Smooth muscle cell (in vitro differentiated cells): ENCODE data around the gene MKRN2. TPM values are rescaled to one million over a fixed set of nuclear protein-coding genes. Genes with fewer than 3 reads are reported as not detected.

ENCODE experiments used
- DNase-seq: peaks from one replicate; lab custom pipeline; 2025; ENCODE audit not compliant: unreplicated experiment; lab: John Stamatoyannopoulos, UW
- H2AFZ ChIP-seq: fragments of 200-600 bp; sonication (generic); 2 replicates; pipeline ENCODE4 v1.6.0; 2016; ENCODE audit warnings: antibody characterized with exemption, low read depth, mild to moderate bottlenecking
- H3F3A ChIP-seq: fragments of 200-600 bp; sonication (generic); 2 replicates; pipeline ENCODE4 v1.6.0; 2017; ENCODE audit warnings: antibody characterized with exemption, low read depth
- H3K27ac ChIP-seq: fragments of 200-600 bp; sonication (generic); 2 replicates; pipeline ENCODE4 v1.5.1; 2016; ENCODE audit warnings: low read depth, mild to moderate bottlenecking
- H3K27me3 ChIP-seq: fragments of 200-600 bp; sonication (generic); 2 replicates; pipeline ENCODE4 v1.6.1; 2016; ENCODE audit warnings: low read depth, mild to moderate bottlenecking
- H3K36me3 ChIP-seq: fragments of 200-600 bp; sonication (generic); 2 replicates; pipeline ENCODE4 v1.5.1; 2016; ENCODE audit warnings: low read depth
- H3K4me1 ChIP-seq: fragments of 200-600 bp; sonication (generic); 2 replicates; pipeline ENCODE4 v1.5.1; 2016; ENCODE audit warnings: low read depth
- H3K4me2 ChIP-seq: fragments of 200-600 bp; sonication (generic); 2 replicates; pipeline ENCODE4 v1.6.0; 2016; ENCODE audit warnings: mild to moderate bottlenecking
- H3K4me3 ChIP-seq: fragments of 200-600 bp; sonication (generic); 2 replicates; pipeline ENCODE4 v1.5.1; 2016; ENCODE audit warnings: mild to moderate bottlenecking
- H3K79me2 ChIP-seq: fragments of 200-600 bp; sonication (generic); 2 replicates; pipeline ENCODE4 v1.6.0; 2016; ENCODE audit warnings: low read depth, mild to moderate bottlenecking
- H3K9ac ChIP-seq: fragments of 200-600 bp; sonication (generic); 2 replicates; pipeline ENCODE4 v1.6.0; 2016; ENCODE audit warnings: low read depth
- H3K9me3 ChIP-seq: fragments of 200-600 bp; sonication (generic); replicated peaks from 2 replicates; pipeline ENCODE4 v1.5.1; 2016; ENCODE audit warnings: low read depth
- H4K20me1 ChIP-seq: fragments of 200-600 bp; sonication (generic); 2 replicates; pipeline ENCODE4 v1.6.0; 2016; ENCODE audit warnings: low read depth
- WGBS: methylation state at CpG from one replicate; pipeline ENCODE4 v1.1.7; 2016; ENCODE audit warnings: low lambda C conversion rate; 5-methylcytosine and 5-hydroxymethylcytosine counted together
- polyA plus RNA-seq: library from polyadenylated mRNA; unstranded; fragments of >200 nt; fragmentation: Nextera tagmentation; extraction: Ambion mirVana; gene quantifications from 2 replicates; pipeline ENCODE4 v1.2.1, GENCODE V29; 2016
- total RNA-seq: library from RNA; depleted of rRNA; stranded (reverse); fragments of >200 nt; gene quantifications from 2 replicates; pipeline ENCODE4 v1.2.3, GENCODE V29; 2014
- TF ChIP-seq, protein P1 (sequence below): fragments of 200-600 bp; sonication (generic); IDR thresholded peaks from 2 replicates; pipeline ENCODE4 v1.5.1; 2017; ENCODE audit warnings: borderline replicate concordance, mild to moderate bottlenecking, antibody characterized with exemption; ENCODE audit not compliant: insufficient read depth, poor library complexity, severe bottlenecking

MKRN2 gene
- total and polyA plus RNA-seq, 2 experiments from 2014 or later = 29.3 to 36.6 TPM

DNA sequence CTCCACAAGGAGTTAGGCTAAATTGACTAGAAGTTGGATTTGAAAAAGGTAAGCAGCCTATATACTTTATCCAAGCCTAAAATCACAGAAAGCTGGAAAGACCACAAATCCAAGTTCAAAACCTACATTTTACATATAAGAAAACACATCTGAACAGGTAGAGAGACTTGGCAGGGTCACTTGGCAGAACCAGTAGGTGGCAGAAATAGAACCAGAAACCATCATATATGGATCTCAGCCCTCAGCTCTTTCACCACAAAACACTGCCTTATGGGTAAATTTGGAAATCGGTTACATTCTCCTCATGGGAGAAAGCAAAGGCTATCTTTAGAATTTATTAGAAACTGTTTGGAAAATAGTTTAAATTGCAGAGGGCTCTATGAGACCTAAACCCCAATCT is 44.2 kb downstream of the MKRN2 start:
- TF ChIP-seq, protein P1, sequence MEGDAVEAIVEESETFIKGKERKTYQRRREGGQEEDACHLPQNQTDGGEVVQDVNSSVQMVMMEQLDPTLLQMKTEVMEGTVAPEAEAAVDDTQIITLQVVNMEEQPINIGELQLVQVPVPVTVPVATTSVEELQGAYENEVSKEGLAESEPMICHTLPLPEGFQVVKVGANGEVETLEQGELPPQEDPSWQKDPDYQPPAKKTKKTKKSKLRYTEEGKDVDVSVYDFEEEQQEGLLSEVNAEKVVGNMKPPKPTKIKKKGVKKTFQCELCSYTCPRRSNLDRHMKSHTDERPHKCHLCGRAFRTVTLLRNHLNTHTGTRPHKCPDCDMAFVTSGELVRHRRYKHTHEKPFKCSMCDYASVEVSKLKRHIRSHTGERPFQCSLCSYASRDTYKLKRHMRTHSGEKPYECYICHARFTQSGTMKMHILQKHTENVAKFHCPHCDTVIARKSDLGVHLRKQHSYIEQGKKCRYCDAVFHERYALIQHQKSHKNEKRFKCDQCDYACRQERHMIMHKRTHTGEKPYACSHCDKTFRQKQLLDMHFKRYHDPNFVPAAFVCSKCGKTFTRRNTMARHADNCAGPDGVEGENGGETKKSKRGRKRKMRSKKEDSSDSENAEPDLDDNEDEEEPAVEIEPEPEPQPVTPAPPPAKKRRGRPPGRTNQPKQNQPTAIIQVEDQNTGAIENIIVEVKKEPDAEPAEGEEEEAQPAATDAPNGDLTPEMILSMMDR = no peak
- no peaks in the 10 kb centered on the region for H3F3A ChIP-seq
- H3K79me2 ChIP-seq = no peaks in the 10 kb centered on the region
- no peak overlapping the region for H2AFZ ChIP-seq
- no peak overlapping the region for H3K9ac ChIP-seq
- H4K20me1 ChIP-seq = peaks cover 38% of the 10 kb centered on the region
- no peak for DNase-seq
- H3K9me3 ChIP-seq = no peaks in the 10 kb centered on the region
- WGBS = 89% methylated on average over 1 of the region's 1 CpG
- H3K4me2 ChIP-seq = no peak overlapping the region
- H3K27me3 ChIP-seq = no peaks in the 10 kb centered on the region
- no peak overlapping the region for H3K27ac ChIP-seq
- H3K36me3 ChIP-seq = peaks cover 33% of the 10 kb centered on the region
- H3K4me1 ChIP-seq = no peaks in the 10 kb centered on the region
- H3K4me3 ChIP-seq = no peak overlapping the region

- DNase-seq = no peak
- Histone ChIP-seq H3K4me3 (no peak overlapping the region), H3K9ac (no peak overlapping the region), H3F3A (no peaks in the 10 kb centered on the region), H3K79me2 (no peaks in the 10 kb centered on the region), H3K27ac (no peak overlapping the region), H4K20me1 (peaks cover 42% of the 10 kb centered on the region), H3K9me3 (no peaks in the 10 kb centered on the region), H3K36me3 (peaks cover 34% of the 10 kb centered on the region), H3K4me1 (no peaks in the 10 kb centered on the region), H2AFZ (no peak overlapping the region), H3K4me2 (no peak overlapping the region), H3K27me3 (no peaks in the 10 kb centered on the region)
- 91% methylated on average over 2 of the region's 2 CpGs for WGBS
- TF ChIP-seq, protein P1 = no peak
These were observed 47.1 kb downstream of the MKRN2 start for GRCh38 chr3:12603969-12604368.

GRCh38 chr3:12608376-12608775 is 51.5 kb downstream of the MKRN2 start:
- 96% methylated on average over 1 of the region's 1 CpG for WGBS
- Histone ChIP-seq H3K9ac (no peak overlapping the region), H2AFZ (no peak overlapping the region), H3K27ac (no peak overlapping the region), H3F3A (no peaks in the 10 kb centered on the region), H4K20me1 (peaks cover 63% of the 10 kb centered on the region), H3K27me3 (no peaks in the 10 kb centered on the region), H3K79me2 (peaks cover 19% of the 10 kb centered on the region), H3K9me3 (no peaks in the 10 kb centered on the region), H3K4me1 (no peaks in the 10 kb centered on the region), H3K36me3 (peaks cover 20% of the 10 kb centered on the region), H3K4me3 (no peak overlapping the region), H3K4me2 (no peak overlapping the region)
- TF ChIP-seq, protein P1 = no peak
- DNase-seq = no peak

- H3K27me3 ChIP-seq = no peaks in the 10 kb centered on the region
- no peak overlapping the region for H2AFZ ChIP-seq
- H3K4me1 ChIP-seq = no peaks in the 10 kb centered on the region
- no peaks in the 10 kb centered on the region for H3K9me3 ChIP-seq
- H3K36me3 ChIP-seq = peaks cover 17% of the 10 kb centered on the region
- DNase-seq = no peak
- H3K9ac ChIP-seq = no peak overlapping the region
- H3K27ac ChIP-seq = no peak overlapping the region
- H3K4me2 ChIP-seq = no peak overlapping the region
- TF ChIP-seq, protein P1 = no peak
- WGBS = 92% methylated on average over 5 of the region's 5 CpGs
- peaks cover 38% of the 10 kb centered on the region for H3K79me2 ChIP-seq
- peaks cover 73% of the 10 kb centered on the region for H4K20me1 ChIP-seq
- no peaks in the 10 kb centered on the region for H3F3A ChIP-seq
- H3K4me3 ChIP-seq = no peak overlapping the region
These were observed 54.2 kb downstream of the MKRN2 start for GRCh38 chr3:12611117-12611516.
